ENCODE data around the gene UTF1. TPM values are rescaled to one million over a fixed set of nuclear protein-coding genes. Genes with fewer than 3 reads are reported as not detected.

Gene UTF1, protein sequence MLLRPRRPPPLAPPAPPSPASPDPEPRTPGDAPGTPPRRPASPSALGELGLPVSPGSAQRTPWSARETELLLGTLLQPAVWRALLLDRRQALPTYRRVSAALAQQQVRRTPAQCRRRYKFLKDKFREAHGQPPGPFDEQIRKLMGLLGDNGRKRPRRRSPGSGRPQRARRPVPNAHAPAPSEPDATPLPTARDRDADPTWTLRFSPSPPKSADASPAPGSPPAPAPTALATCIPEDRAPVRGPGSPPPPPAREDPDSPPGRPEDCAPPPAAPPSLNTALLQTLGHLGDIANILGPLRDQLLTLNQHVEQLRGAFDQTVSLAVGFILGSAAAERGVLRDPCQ
- 0.07 TPM in 1 of 5 replicates, not detected in the others for total RNA-seq (2022; extraction: Qiagen RNA extraction; ENCODE audit: low read depth)

DNA sequence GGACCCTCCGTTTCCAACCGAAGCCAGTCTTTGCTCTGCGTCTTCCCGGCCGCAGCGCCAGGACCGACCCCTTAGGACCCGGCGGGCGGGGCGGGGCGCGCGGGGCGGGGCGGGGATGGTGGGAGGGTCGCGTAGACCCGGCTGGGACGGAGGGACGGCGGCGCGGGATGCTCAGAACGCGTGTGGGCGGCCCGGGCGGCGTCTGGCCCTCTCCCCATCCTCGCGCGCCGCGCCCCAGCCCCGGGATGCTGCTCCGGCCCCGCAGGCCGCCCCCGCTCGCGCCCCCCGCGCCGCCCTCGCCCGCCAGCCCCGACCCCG lies at the start of gene UTF1:
UTF1 (plus strand) TSS at position 174 of the 318 bp plus-strand sequence; CDS start at position 246, 72 bp downstream.

DNA sequence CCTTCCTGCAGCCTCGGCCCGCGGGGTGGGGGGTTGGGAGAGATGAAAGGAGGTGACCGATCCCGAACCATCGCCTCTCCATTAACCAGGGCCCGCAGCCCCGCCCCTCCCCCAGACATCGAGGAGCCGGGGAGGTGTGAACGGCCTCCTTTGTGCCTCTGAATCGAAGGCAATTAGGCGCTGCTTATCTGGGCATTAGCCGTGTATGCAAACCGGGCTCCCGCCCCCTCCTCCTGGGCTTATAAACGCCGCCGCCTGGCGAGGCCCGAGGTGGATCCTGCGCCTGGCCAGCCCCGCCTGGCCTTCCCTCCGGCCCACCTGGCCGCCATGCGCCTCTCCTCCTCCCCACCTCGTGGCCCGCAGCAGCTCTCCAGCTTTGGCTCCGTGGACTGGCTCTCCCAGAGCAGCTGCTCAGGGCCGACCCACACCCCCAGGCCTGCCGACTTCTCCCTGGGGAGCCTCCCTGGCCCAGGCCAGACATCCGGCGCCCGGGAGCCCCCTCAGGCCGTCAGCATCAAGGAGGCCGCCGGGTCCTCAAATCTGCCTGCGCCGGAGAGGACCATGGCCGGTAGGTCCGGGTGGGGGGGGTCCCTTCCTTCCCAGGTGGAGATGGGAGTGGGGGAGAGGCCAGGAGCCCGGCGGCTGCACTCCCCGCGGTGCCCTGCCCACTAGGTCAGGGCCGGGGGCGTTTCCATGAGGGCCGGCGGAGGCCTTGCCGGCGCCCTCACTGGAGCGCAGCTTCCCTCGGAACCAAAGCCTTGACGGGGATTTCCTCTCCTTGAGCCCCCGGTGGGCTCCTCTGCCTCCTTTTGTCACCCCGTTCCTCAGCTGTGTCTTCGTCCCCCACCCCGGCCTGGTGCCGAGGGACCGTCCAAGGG lies 7.8 kb downstream of the UTF1 start, which contains the start of gene VENTX:
VENTX (plus strand) TSS at position 268 of the 878 bp plus-strand sequence; CDS start at position 328, 60 bp downstream.

DNA sequence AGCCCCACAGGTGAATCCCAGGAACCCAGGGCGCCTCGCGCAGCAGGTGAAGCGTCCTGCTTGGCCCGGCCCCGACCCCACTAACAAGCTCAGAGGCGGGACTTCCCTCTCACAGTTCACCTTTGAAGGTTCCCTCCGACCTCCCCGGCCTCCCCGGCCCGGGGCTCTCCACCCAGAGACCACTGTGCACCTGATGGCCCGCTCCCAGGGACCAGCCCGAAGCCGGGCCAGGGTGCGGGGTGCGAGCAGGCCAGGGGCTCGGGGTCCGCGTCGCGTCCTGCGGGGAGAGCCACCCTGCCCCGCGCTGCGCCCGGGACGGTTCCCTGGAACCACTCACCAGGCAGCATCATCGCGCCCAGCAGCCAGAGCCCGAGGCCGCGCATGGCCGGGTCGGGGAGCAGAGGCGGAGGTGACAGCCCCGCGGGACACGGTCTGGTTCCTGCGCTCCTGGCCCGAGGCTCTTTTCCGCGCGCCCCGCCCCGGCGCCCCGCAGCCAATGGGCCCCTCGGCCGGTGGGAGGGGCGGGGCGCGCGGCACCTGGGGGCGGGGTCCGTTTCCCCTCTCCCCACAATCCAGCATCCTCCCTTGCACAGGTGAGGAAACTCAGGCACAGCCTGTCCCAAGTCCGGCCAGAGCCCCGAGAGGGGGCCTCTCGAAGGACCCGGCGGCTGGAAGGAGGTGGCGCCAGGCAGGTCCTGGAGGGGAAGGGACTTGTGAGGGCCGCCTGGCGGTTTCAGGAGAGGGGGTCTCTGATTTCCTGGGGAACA lies 46.6 kb downstream of the UTF1 start, which contains the start of gene ADAM8:
ADAM8 (minus strand) TSS at position 434 of the 767 bp plus-strand sequence; CDS start at position 383, 51 bp downstream.

Other genes starting within 250 kb of the UTF1 start
- gene ADGRA1, start 142.3 kb upstream of the UTF1 start, total RNA-seq (2022; extraction: Qiagen RNA extraction; ENCODE audit: low read depth): 0.03 to 0.07 TPM (median 0.05 TPM) in 4 of 5 replicates, not detected in the other
- 1.3 to 3.2 TPM (median 1.7 TPM) in 5 replicates for gene KNDC1, start 70.0 kb upstream of the UTF1 start, total RNA-seq (2022; extraction: Qiagen RNA extraction; ENCODE audit: low read depth)
- 0.03 TPM in 1 of 5 replicates, not detected in the others for gene VENTX, start 7.6 kb downstream of the UTF1 start, total RNA-seq (2022; extraction: Qiagen RNA extraction; ENCODE audit: low read depth)
- gene ADAM8, start 46.7 kb downstream of the UTF1 start, total RNA-seq (2022; extraction: Qiagen RNA extraction; ENCODE audit: low read depth): 2.7 to 4.8 TPM (median 3.7 TPM) in 5 replicates
- gene TUBGCP2, start 78.7 kb downstream of the UTF1 start, total RNA-seq (2022; extraction: Qiagen RNA extraction; ENCODE audit: low read depth): 37.3 to 49.9 TPM (median 43.0 TPM) in 5 replicates
- 59.7 to 77.8 TPM (median 69.4 TPM) in 5 replicates for gene ZNF511, start 78.7 kb downstream of the UTF1 start, total RNA-seq (2022; extraction: Qiagen RNA extraction; ENCODE audit: low read depth)
- 0.15 to 0.66 TPM (median 0.57 TPM) in 5 replicates for gene CALY, start 106.7 kb downstream of the UTF1 start, total RNA-seq (2022; extraction: Qiagen RNA extraction; ENCODE audit: low read depth)
- 0.18 to 0.23 TPM in 2 of 5 replicates, not detected in the others for gene PRAP1, start 117.2 kb downstream of the UTF1 start, total RNA-seq (2022; extraction: Qiagen RNA extraction; ENCODE audit: low read depth)
- gene FUOM, start 127.8 kb downstream of the UTF1 start, total RNA-seq (2022; extraction: Qiagen RNA extraction; ENCODE audit: low read depth): 11.4 to 16.0 TPM (median 13.1 TPM) in 5 replicates
- gene ECHS1, start 143.1 kb downstream of the UTF1 start, total RNA-seq (2022; extraction: Qiagen RNA extraction; ENCODE audit: low read depth): 137 to 152 TPM (median 142 TPM) in 5 replicates
- gene PAOX, start 149.0 kb downstream of the UTF1 start, total RNA-seq (2022; extraction: Qiagen RNA extraction; ENCODE audit: low read depth): 1.8 to 2.4 TPM (median 2.0 TPM) in 5 replicates
- 41.5 to 58.5 TPM (median 50.2 TPM) in 5 replicates for gene MTG1, start 163.9 kb downstream of the UTF1 start, total RNA-seq (2022; extraction: Qiagen RNA extraction; ENCODE audit: low read depth)
- gene SPRN, start 194.4 kb downstream of the UTF1 start, total RNA-seq (2022; extraction: Qiagen RNA extraction; ENCODE audit: low read depth): 0.13 to 0.38 TPM (median 0.21 TPM) in 5 replicates
- gene SCART1, start 223.7 kb downstream of the UTF1 start, total RNA-seq (2022; extraction: Qiagen RNA extraction; ENCODE audit: low read depth): 0.18 to 0.44 TPM (median 0.19 TPM) in 5 replicates

All from A549 treated with DMSO at 1 μM for 4 hours (cell line).